ENCODE measurements around the gene PIP5KL1.

Gene PIP5KL1

DNA sequence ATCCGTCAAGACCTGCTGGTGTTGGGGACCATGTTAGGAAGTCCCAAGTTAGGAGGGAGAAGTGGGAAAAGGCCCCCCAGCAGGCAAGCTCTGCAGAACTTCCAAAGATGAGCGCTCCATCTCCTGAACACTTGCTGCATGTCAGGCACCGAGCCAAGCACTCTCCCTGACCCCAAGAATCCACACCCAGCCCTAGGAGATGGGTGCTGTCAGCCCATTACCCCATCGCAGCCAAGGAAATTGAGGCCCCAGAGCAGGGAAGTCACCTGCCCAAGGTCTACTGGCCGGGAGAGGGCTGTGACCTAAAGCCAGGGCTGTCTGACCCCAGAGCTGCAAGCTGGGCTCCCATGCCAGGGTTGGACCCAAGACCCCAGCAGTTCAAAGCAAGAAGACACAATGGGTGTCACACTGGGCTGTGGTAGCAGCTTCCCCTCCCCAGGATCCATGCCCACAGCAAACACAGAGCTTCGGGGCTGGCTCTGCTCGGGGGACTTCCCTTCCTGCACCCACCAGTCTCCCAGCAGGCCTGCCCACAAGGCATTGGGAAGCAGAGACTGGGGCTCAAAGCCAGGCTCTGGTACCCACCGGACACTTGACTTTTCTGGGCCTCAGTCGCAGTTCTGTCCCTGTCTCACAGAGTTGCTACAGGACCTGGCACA is 36.7 kb upstream of the PIP5KL1 start:
- H3K9ac ChIP-seq (ENCODE audit: low read depth in 1 of 2, low read length in 2 of 2) = peak overlapping the region; percentile 57 to 59
- H3K4me3 ChIP-seq (ENCODE audit: low read depth in 1 of 2, low read length in 2 of 2) = no peak overlapping the region
- H3K27ac ChIP-seq (ENCODE audit: low read depth, low read length) = peak overlapping the region; percentile 15

DNA sequence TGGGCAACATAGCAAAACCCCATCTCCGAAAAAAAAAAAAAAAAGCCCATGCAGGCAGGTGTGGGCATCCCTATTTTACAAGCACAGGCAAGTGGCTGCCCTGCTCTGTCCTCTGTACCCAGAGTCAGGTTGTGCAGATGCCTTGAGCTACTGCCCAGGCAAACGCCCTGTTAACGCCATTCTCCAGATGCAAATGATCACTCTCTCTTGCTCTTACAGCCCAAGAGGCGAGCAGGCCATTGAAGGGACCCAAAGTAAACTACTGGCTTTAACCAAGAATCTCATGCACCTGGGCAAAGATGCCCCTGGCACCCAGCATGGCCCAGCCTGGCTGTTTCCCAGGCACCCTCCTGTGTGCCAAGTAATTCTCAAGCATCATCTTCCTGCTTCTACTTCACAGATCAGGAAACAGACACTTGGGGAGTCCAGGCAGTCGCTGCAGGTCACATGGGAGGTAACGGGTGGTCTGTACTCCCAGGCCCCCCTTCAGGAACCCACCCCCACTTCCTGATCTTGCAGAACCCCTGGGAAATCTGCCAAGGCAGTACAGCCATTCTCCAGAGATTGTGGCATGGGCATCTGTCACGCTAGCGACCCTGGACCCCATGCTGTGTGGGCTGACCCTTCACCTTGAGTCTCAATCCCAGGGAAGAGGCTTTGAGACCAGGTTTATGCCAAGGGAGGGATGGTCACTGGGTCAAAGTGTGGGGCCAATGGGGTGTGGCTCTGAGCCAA is 36.0 kb upstream of the PIP5KL1 start:
- Histone ChIP-seq H3K4me3 (ENCODE audit: low read depth in 1 of 2, low read length in 2 of 2) (no peak overlapping the region), H3K9ac (ENCODE audit: low read depth in 1 of 2, low read length in 2 of 2) (peak overlapping the region; percentile 57 to 59), H3K27me3 (ENCODE audit: control insufficient read depth in 1 of 2, insufficient read depth in 2 of 2, low read length in 2 of 2) (no peaks in the 10 kb centered on the region), H3K4me1 (ENCODE audit: control insufficient read depth in 1 of 2, insufficient read depth in 2 of 2, low read length in 2 of 2) (peaks cover 86 to 96% of the 10 kb centered on the region in 2 donors), H3K27ac (ENCODE audit: low read depth, low read length) (peak overlapping the region; percentile 89), H3K9me3 (ENCODE audit: control insufficient read depth in 1 of 2, low read length in 2 of 2) (no peaks in the 10 kb centered on the region), H3K36me3 (ENCODE audit: control insufficient read depth in 1 of 2, insufficient read depth in 2 of 2, low read length in 2 of 2) (peaks cover 0 to 4% of the 10 kb centered on the region in 2 donors)

More for the DNA sequence above, 36.7 kb upstream of the PIP5KL1 start:
- Histone ChIP-seq H3K4me1 (ENCODE audit: control insufficient read depth in 1 of 2, insufficient read depth in 2 of 2, low read length in 2 of 2) (peaks cover 91 to 97% of the 10 kb centered on the region in 2 donors), H3K27me3 (ENCODE audit: control insufficient read depth in 1 of 2, insufficient read depth in 2 of 2, low read length in 2 of 2) (no peaks in the 10 kb centered on the region), H3K36me3 (ENCODE audit: control insufficient read depth in 1 of 2, insufficient read depth in 2 of 2, low read length in 2 of 2) (peaks cover 0 to 4% of the 10 kb centered on the region in 2 donors), H3K9me3 (ENCODE audit: control insufficient read depth in 1 of 2, low read length in 2 of 2) (no peaks in the 10 kb centered on the region)

DNA sequence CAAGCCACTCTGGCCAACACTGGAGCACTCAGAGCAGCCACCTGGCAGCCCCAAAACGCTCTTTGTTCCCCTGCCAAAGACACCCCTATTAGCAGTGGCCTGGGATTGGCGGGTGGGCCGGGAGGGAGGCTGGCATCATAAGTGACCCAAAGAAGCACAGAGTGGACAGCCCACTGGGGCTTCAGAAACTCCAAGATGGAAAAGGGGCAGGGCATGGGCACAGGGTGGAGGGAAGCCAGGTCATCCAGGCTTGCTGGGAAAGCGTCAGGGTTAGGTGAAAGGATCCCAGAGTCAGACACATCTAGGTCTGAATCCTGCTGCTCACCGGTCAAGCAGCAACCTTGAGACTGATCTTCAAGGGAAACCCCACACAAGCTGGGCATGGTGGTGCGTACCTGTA is 35.4 kb upstream of the PIP5KL1 start:
- H3K9ac ChIP-seq (ENCODE audit: low read depth in 1 of 2, low read length in 2 of 2) = peak overlapping the region; percentile 57 to 59
- no peak overlapping the region for H3K4me3 ChIP-seq (ENCODE audit: low read depth in 1 of 2, low read length in 2 of 2)

DNA sequence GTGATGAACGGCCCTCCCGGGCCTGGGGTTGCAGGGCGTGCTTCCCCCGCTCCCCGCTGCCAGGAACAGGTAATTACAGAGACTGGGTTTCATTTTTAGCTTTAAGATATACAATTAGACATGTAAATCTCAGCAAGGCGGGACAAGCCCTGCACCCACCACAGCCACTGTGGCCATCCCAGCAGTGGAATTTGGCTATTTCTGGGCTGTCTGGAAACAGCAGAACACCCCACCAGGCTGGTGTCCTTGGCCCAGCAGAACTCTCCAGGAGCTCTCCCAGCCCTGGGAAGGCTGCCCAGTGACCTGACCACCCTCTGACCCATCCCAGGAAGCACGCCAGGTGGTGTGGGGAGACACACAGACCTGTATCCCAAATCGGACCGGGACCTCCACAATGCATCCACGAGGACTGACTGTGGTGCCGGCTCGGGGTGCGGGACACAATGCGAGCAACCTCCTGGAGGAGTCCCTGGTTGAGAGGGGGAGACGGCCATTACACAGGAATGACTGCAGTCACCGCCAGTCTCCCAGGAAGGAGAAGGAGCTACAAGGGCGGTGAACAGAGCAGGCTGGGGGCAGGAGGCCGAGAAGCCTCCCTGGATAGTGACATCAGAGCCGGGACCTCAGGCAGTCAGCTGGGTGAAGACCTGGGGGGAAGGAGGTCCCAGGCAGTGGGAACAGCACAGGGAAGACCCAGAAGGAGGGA is 32.9 kb upstream of the PIP5KL1 start:
- Histone ChIP-seq H3K4me1 (ENCODE audit: control insufficient read depth in 1 of 2, insufficient read depth in 2 of 2, low read length in 2 of 2) (peaks cover 77 to 80% of the 10 kb centered on the region in 2 donors), H3K36me3 (ENCODE audit: control insufficient read depth in 1 of 2, insufficient read depth in 2 of 2, low read length in 2 of 2) (peaks cover 0 to 7% of the 10 kb centered on the region in 2 donors), H3K9ac (ENCODE audit: low read depth in 1 of 2, low read length in 2 of 2) (peak overlapping the region; percentile 38 to 40), H3K27me3 (ENCODE audit: control insufficient read depth in 1 of 2, insufficient read depth in 2 of 2, low read length in 2 of 2) (no peaks in the 10 kb centered on the region), H3K4me3 (ENCODE audit: low read depth in 1 of 2, low read length in 2 of 2) (no peak overlapping the region), H3K9me3 (ENCODE audit: control insufficient read depth in 1 of 2, low read length in 2 of 2) (no peaks in the 10 kb centered on the region), H3K27ac (ENCODE audit: low read depth, low read length) (peak overlapping the region; percentile 1)

More for the DNA sequence above, 35.4 kb upstream of the PIP5KL1 start:
- Histone ChIP-seq H3K27me3 (ENCODE audit: control insufficient read depth in 1 of 2, insufficient read depth in 2 of 2, low read length in 2 of 2) (no peaks in the 10 kb centered on the region), H3K36me3 (ENCODE audit: control insufficient read depth in 1 of 2, insufficient read depth in 2 of 2, low read length in 2 of 2) (peaks cover 0 to 7% of the 10 kb centered on the region in 2 donors), H3K4me1 (ENCODE audit: control insufficient read depth in 1 of 2, insufficient read depth in 2 of 2, low read length in 2 of 2) (peaks cover 87 to 96% of the 10 kb centered on the region in 2 donors), H3K27ac (ENCODE audit: low read depth, low read length) (peak overlapping the region; percentile 89), H3K9me3 (ENCODE audit: control insufficient read depth in 1 of 2, low read length in 2 of 2) (no peaks in the 10 kb centered on the region)

DNA sequence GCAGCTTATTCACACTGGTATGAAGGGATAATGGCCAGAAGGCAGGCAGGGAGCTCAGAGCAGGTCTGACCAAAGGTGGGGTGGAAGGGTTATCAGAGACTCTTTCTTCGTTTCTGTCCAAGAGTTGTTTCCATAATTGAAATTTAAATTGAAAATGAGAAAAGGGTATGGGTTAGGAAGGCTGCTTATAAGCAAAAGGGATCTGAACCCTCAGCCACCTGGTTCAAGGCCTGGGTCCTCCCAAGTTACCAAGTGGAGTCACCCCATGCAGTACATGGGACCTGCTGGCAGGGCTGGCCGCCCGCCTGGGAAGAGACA is 32.4 kb upstream of the PIP5KL1 start:
- Histone ChIP-seq H3K4me1 (ENCODE audit: control insufficient read depth in 1 of 2, insufficient read depth in 2 of 2, low read length in 2 of 2) (peaks cover 72 to 75% of the 10 kb centered on the region in 2 donors), H3K9ac (ENCODE audit: low read depth in 1 of 2, low read length in 2 of 2) (peak overlapping the region in 1 of 2 donors; percentile 38), H3K27ac (ENCODE audit: low read depth, low read length) (no peak overlapping the region), H3K27me3 (ENCODE audit: control insufficient read depth in 1 of 2, insufficient read depth in 2 of 2, low read length in 2 of 2) (no peaks in the 10 kb centered on the region), H3K9me3 (ENCODE audit: control insufficient read depth in 1 of 2, low read length in 2 of 2) (no peaks in the 10 kb centered on the region), H3K4me3 (ENCODE audit: low read depth in 1 of 2, low read length in 2 of 2) (no peak overlapping the region), H3K36me3 (ENCODE audit: control insufficient read depth in 1 of 2, insufficient read depth in 2 of 2, low read length in 2 of 2) (peaks cover 0 to 7% of the 10 kb centered on the region in 2 donors)

- Histone ChIP-seq H3K27ac (ENCODE audit: low read depth, low read length) (no peak overlapping the region), H3K9me3 (ENCODE audit: control insufficient read depth in 1 of 2, low read length in 2 of 2) (no peaks in the 10 kb centered on the region), H3K27me3 (ENCODE audit: control insufficient read depth in 1 of 2, insufficient read depth in 2 of 2, low read length in 2 of 2) (no peaks in the 10 kb centered on the region), H3K36me3 (ENCODE audit: control insufficient read depth in 1 of 2, insufficient read depth in 2 of 2, low read length in 2 of 2) (peaks cover 0 to 7% of the 10 kb centered on the region in 2 donors), H3K4me1 (ENCODE audit: control insufficient read depth in 1 of 2, insufficient read depth in 2 of 2, low read length in 2 of 2) (peaks cover 65 to 68% of the 10 kb centered on the region in 2 donors), H3K4me3 (ENCODE audit: low read depth in 1 of 2, low read length in 2 of 2) (no peak overlapping the region), H3K9ac (ENCODE audit: low read depth in 1 of 2, low read length in 2 of 2) (no peak overlapping the region)
Measured at GRCh38 chr9:127962278-127962677, 31.7 kb upstream of the PIP5KL1 start.

GRCh38 chr9:127961613-127962155 is 31.1 kb upstream of the PIP5KL1 start:
- Histone ChIP-seq H3K36me3 (ENCODE audit: control insufficient read depth in 1 of 2, insufficient read depth in 2 of 2, low read length in 2 of 2) (peaks cover 0 to 7% of the 10 kb centered on the region in 2 donors), H3K4me3 (ENCODE audit: low read depth in 1 of 2, low read length in 2 of 2) (no peak overlapping the region), H3K27me3 (ENCODE audit: control insufficient read depth in 1 of 2, insufficient read depth in 2 of 2, low read length in 2 of 2) (no peaks in the 10 kb centered on the region), H3K4me1 (ENCODE audit: control insufficient read depth in 1 of 2, insufficient read depth in 2 of 2, low read length in 2 of 2) (peaks cover 59 to 62% of the 10 kb centered on the region in 2 donors), H3K9ac (ENCODE audit: low read depth in 1 of 2, low read length in 2 of 2) (no peak overlapping the region), H3K27ac (ENCODE audit: low read depth, low read length) (no peak overlapping the region), H3K9me3 (ENCODE audit: control insufficient read depth in 1 of 2, low read length in 2 of 2) (no peaks in the 10 kb centered on the region)

GRCh38 chr9:127961155-127961490 is 30.5 kb upstream of the PIP5KL1 start:
- H3K27ac ChIP-seq (ENCODE audit: low read depth, low read length) = no peak overlapping the region
- peaks cover 0 to 7% of the 10 kb centered on the region in 2 donors for H3K36me3 ChIP-seq (ENCODE audit: control insufficient read depth in 1 of 2, insufficient read depth in 2 of 2, low read length in 2 of 2)
- H3K9me3 ChIP-seq (ENCODE audit: control insufficient read depth in 1 of 2, low read length in 2 of 2) = no peaks in the 10 kb centered on the region
- peak overlapping the region in 1 of 2 donors; percentile 13 for H3K4me3 ChIP-seq (ENCODE audit: low read depth in 1 of 2, low read length in 2 of 2)
- H3K9ac ChIP-seq (ENCODE audit: low read depth in 1 of 2, low read length in 2 of 2) = peak overlapping the region in 1 of 2 donors; percentile 57
- no peaks in the 10 kb centered on the region for H3K27me3 ChIP-seq (ENCODE audit: control insufficient read depth in 1 of 2, insufficient read depth in 2 of 2, low read length in 2 of 2)
- H3K4me1 ChIP-seq (ENCODE audit: control insufficient read depth in 1 of 2, insufficient read depth in 2 of 2, low read length in 2 of 2) = peaks cover 54 to 60% of the 10 kb centered on the region in 2 donors

- peak overlapping the region; percentile 57 to 58 for H3K9ac ChIP-seq (ENCODE audit: low read depth in 1 of 2, low read length in 2 of 2)
- no peaks in the 10 kb centered on the region for H3K9me3 ChIP-seq (ENCODE audit: control insufficient read depth in 1 of 2, low read length in 2 of 2)
- H3K27me3 ChIP-seq (ENCODE audit: control insufficient read depth in 1 of 2, insufficient read depth in 2 of 2, low read length in 2 of 2) = no peaks in the 10 kb centered on the region
- peaks cover 54 to 60% of the 10 kb centered on the region in 2 donors for H3K4me1 ChIP-seq (ENCODE audit: control insufficient read depth in 1 of 2, insufficient read depth in 2 of 2, low read length in 2 of 2)
- peaks cover 0 to 7% of the 10 kb centered on the region in 2 donors for H3K36me3 ChIP-seq (ENCODE audit: control insufficient read depth in 1 of 2, insufficient read depth in 2 of 2, low read length in 2 of 2)
- H3K27ac ChIP-seq (ENCODE audit: low read depth, low read length) = peak overlapping the region; percentile 53
- H3K4me3 ChIP-seq (ENCODE audit: low read depth in 1 of 2, low read length in 2 of 2) = peak overlapping the region in 1 of 2 donors; percentile 13
Measured at GRCh38 chr9:127960410-127961154, 30.0 kb upstream of the PIP5KL1 start.

All from duodenal mucosa (tissue), 2 donors.